Gastrocnemius medialis (tissue), 4 donors: Measurements from ENCODE around the gene ZBTB45. TPM values are rescaled to one million over a fixed set of nuclear protein-coding genes. Genes with fewer than 3 reads are reported as not detected.

Experiments used
- ATAC-seq, 2 donors: fragments of 150-250 bp; one replicate each; pipeline ENCODE4 v1.9.1; 2016
- DNase-seq, 2 donors: peaks; one replicate each; pipeline ENCODE4 v3.0.0-alpha.2; 2019
- H3K27ac ChIP-seq, 4 donors: fragments of 200-600 bp; sonication (generic); 1 replicate in 1 of 4; 2 replicates in 3 of 4; pipeline ENCODE4 v1.5.1; 2016 to 2018; ENCODE audit warnings: mild to moderate bottlenecking in 2 of 4, moderate library complexity in 1 of 4
- H3K27me3 ChIP-seq, 3 donors: fragments of 200-600 bp; sonication (generic) in 2 of 3; 1 replicate in 1 of 3; 2 replicates in 2 of 3; pipeline versions ENCODE4 v1.5.1 to v1.6.0; 2016 to 2019; ENCODE audit warnings: mild to moderate bottlenecking in 1 of 3, moderate library complexity in 1 of 3
- H3K36me3 ChIP-seq, 2 donors: fragments of 200-600 bp; sonication (generic) in 1 of 2; one replicate each; pipeline ENCODE4 v1.5.1; 2017 to 2018
- H3K4me1 ChIP-seq, 2 donors: fragments of 200-600 bp; sonication (generic) in 1 of 2; one replicate each; pipeline ENCODE4 v1.5.1; 2016 to 2017; ENCODE audit warnings: mild to moderate bottlenecking in 2 of 2
- H3K4me3 ChIP-seq, 4 donors: fragments of 200-600 bp; sonication (generic) in 3 of 4; 1 replicate in 1 of 4; 2 replicates in 3 of 4; pipeline ENCODE4 v1.5.1; 2016 to 2019; ENCODE audit warnings: mild to moderate bottlenecking in 2 of 4
- H3K9me3 ChIP-seq, 3 donors: fragments of 200-600 bp; sonication (generic) in 2 of 3; 1 replicate in 1 of 3; 2 replicates in 2 of 3; pipeline ENCODE4 v1.5.1; 2016 to 2019
- POLR2A ChIP-seq, 2 donors: fragments of 450-650 bp; IDR thresholded peaks; one replicate each; pipeline ENCODE4 v1.6.1; 2017; ENCODE audit warnings: antibody characterized with exemption in 2 of 2, mild to moderate bottlenecking in 2 of 2, moderate library complexity in 2 of 2
- in situ Hi-C, 4 donors: fragments of 200-750 bp; cut with MboI; loops; one replicate each; pipeline versions ENCODE4 v1.15.0 to v1.8.0; 2017; ENCODE audit warnings: low sequenced_read_pairs in 4 of 4
- intact Hi-C: fragments of 100-400 bp; cut with DNase I; formaldehyde crosslinking; loops from one replicate; pipeline ENCODE4 v1.15.1; 2023; ENCODE audit warnings: low total_unique reads
- total RNA-seq, 4 donors: library from RNA; depleted of rRNA; stranded (reverse); fragments of >200 nt; gene quantifications; one replicate each; pipeline versions ENCODE4 v1.1.0 to v1.2.3, GENCODE V29; 2016
- TF ChIP-seq, protein P1 (sequence below), 5 experiments: fragments of 450-650 bp in 3 of 5; fragments of 200-600 bp in 2 of 5; sonication (generic) in 2 of 5; IDR thresholded peaks in 4 of 5; conservative IDR thresholded peaks in 1 of 5; 1 replicate in 4 of 5; 2 replicates in 1 of 5; pipeline ENCODE4 v1.5.1; 2016 to 2019; ENCODE audit warnings: antibody characterized with exemption in 5 of 5, mild to moderate bottlenecking in 3 of 5, moderate library complexity in 3 of 5

The ZBTB45 gene
- total RNA-seq, 4 donors from 2014 or later = 5.9 to 12.2 (median 9.6) TPM

DNA sequence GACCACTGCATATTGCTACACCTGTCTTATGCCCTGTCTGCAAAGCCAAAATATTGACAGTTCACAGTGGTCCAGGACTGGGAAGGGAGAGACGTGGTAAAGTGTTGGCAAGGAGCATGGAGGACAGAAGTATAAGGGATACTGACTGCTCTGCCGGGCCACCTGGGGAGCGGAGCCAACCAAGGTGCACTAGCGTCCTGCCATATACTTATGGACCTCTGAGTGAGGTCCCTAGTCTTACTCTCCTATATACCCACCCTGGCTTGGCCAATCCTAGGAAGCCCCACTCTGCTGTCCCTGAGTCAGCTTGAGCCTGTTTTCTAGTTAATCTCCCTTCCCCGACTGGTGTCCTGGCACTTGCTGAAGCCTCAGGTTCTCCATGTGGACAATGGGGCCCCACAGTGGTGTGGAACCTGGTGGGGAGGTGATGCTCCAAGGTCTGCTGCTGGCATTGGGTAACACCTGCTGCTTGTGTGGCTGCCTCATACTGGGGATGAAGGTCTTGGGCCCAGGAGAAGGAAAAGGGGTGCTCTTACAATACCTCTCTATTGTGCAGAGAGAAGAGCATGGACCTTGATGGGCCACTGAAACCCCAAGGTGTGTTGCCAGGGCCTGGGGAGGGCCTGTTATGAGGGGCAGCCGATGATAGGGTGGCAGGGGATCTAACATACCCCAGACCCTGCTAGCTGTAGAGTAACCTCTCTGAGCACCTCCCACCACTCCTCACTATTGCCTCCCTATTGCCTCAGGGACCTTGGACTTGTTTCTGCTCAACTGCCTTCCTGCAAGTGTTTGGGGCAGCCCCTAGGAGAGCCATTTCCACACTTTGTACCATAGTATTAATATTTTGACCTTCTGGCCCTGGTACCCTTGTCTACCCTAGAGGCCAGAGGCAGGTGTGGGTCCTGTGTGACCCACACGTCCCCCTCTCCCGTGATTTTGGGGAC, 17.5 kb upstream of the ZBTB45 start:
- no peak for ATAC-seq
- intact Hi-C loops = no loop called here

DNA sequence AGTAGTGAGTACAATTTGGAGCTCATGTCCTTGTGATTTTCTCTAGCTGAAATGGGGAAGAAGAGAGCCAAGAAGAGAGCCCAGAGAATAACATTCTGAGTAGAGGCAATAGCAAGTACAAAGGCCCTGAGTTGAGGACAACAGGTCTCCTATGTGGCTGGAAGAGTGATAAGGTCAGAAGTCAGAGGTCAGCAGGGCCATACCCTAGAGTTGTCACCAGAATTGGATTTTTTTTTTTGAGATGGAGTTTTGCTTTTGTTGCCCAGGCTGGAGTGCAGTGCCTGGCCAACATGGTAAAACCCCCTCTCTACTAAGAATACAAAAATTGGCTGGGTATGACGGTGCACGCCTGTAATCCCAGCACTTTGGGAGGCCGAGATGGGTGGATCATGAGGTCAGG, 16.2 kb upstream of the ZBTB45 start:
- ATAC-seq = no peak
- Histone ChIP-seq H3K4me1 (peaks cover 0 to 6% of the 10 kb centered on the region in 2 donors), H3K9me3 (no peaks in the 10 kb centered on the region), H3K27me3 (peaks cover 2 to 19% (median 17%) of the 10 kb centered on the region in 3 donors), H3K4me3 (no peak overlapping the region), H3K27ac (no peak overlapping the region), H3K36me3 (no peaks in the 10 kb centered on the region)
- DNase-seq = no peak
- intact Hi-C loops = no loop called here
- in situ Hi-C loops = no loop called here
- TF ChIP-seq, protein P1, sequence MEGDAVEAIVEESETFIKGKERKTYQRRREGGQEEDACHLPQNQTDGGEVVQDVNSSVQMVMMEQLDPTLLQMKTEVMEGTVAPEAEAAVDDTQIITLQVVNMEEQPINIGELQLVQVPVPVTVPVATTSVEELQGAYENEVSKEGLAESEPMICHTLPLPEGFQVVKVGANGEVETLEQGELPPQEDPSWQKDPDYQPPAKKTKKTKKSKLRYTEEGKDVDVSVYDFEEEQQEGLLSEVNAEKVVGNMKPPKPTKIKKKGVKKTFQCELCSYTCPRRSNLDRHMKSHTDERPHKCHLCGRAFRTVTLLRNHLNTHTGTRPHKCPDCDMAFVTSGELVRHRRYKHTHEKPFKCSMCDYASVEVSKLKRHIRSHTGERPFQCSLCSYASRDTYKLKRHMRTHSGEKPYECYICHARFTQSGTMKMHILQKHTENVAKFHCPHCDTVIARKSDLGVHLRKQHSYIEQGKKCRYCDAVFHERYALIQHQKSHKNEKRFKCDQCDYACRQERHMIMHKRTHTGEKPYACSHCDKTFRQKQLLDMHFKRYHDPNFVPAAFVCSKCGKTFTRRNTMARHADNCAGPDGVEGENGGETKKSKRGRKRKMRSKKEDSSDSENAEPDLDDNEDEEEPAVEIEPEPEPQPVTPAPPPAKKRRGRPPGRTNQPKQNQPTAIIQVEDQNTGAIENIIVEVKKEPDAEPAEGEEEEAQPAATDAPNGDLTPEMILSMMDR (IDR thresholded peaks at IDR 0.05 in 4 of 5, conservative IDR thresholded peaks at IDR 0.05 in 1 of 5) = no peak
- no peak for TF ChIP-seq POLR2A (IDR thresholded peaks at IDR 0.05)

More for the DNA sequence above, 17.5 kb upstream of the ZBTB45 start:
- Histone ChIP-seq H3K27me3 (peaks cover 0 to 17% (median 16%) of the 10 kb centered on the region in 3 donors), H3K36me3 (no peaks in the 10 kb centered on the region), H3K27ac (no peak overlapping the region), H3K4me1 (peaks cover 0 to 6% of the 10 kb centered on the region in 2 donors), H3K4me3 (no peak overlapping the region), H3K9me3 (no peaks in the 10 kb centered on the region)
- in situ Hi-C loops = no loop called here
- TF ChIP-seq, protein P1 (IDR thresholded peaks at IDR 0.05 in 4 of 5, conservative IDR thresholded peaks at IDR 0.05 in 1 of 5) = no peak
- no peak for TF ChIP-seq POLR2A (IDR thresholded peaks at IDR 0.05)
- no peak for DNase-seq

DNA sequence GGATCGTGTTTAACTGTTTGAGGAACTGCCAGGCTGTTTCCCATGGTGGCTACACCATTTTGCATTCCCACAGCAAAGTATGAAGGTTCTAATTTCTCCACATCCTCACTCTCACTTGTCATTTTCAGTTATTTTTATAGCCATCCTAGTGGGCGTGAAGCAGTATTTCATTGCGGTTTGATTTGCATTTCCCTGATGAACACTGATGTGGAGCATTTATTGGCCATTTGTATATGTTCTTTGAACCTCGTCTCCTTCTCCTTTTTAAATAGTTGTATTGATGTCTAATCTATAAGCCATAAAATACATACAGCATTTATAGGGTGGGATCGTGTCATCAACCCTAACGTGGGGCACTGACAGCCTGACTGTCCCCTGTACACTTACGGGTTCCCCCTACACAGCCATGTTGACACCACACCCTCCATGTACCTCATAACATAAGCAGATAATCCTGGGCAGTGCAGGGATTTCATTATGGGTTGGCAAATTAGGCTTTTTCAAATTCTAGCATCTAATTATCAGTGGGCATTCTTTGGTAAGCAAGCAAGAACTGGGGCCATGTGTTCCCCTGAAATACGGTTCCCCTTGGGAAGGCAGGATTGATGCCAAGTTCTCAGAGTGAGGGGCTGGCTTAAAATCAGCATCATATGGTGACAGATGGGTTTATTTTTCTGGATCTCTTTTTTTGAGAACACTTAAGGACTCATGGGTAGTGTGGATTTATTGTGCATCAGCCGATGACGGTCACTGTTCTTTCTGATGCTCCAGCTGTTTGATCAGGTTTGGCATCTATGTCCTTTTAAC, 11.6 kb upstream of the ZBTB45 start:
- TF ChIP-seq, protein P1 (IDR thresholded peaks at IDR 0.05 in 4 of 5, conservative IDR thresholded peaks at IDR 0.05 in 1 of 5) = no peak
- TF ChIP-seq POLR2A (IDR thresholded peaks at IDR 0.05) = no peak
- H3K27me3 ChIP-seq = peaks cover 0 to 3% (median 2%) of the 10 kb centered on the region in 3 donors
- H3K4me1 ChIP-seq = no peaks in the 10 kb centered on the region
- ATAC-seq (no peak), DNase-seq (no peak)
- in situ Hi-C loops (no loop called here), intact Hi-C loops (no loop called here)
- no peaks in the 10 kb centered on the region for H3K9me3 ChIP-seq
- H3K27ac ChIP-seq = no peak overlapping the region
- H3K4me3 ChIP-seq = no peak overlapping the region
- H3K36me3 ChIP-seq = no peaks in the 10 kb centered on the region

DNA sequence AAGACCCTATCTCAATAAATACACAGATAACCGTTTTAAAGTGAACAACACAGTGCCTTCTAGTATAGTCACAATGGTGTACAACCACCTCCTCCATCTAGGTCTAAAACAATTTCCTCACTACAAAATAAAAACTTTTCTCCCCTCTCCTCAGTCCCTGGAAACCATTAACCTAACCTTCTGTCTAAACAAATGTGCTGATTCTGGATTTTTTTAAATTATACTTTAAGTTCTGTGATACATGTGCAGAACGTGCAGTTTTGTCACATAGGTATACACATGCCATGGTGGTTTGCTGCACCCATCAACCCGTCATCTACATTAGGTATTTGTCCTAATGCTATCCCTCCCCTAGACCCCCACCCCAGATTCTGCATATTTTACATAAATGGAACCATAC, 9.8 kb upstream of the ZBTB45 start:
- ATAC-seq = no peak
- in situ Hi-C loops = no loop called here

More for the DNA sequence above, 9.8 kb upstream of the ZBTB45 start:
- no peaks in the 10 kb centered on the region for H3K4me1 ChIP-seq
- H3K27me3 ChIP-seq = peaks cover 0 to 3% (median 2%) of the 10 kb centered on the region in 3 donors
- no peak for TF ChIP-seq POLR2A (IDR thresholded peaks at IDR 0.05)
- TF ChIP-seq, protein P1 (IDR thresholded peaks at IDR 0.05 in 4 of 5, conservative IDR thresholded peaks at IDR 0.05 in 1 of 5) = no peak
- H3K9me3 ChIP-seq = no peaks in the 10 kb centered on the region
- intact Hi-C loops = no loop called here
- H3K27ac ChIP-seq = no peak overlapping the region
- no peaks in the 10 kb centered on the region for H3K36me3 ChIP-seq
- no peak overlapping the region for H3K4me3 ChIP-seq
- DNase-seq = no peak
